Measurements from ENCODE around the gene TUBA4A.

DNA sequence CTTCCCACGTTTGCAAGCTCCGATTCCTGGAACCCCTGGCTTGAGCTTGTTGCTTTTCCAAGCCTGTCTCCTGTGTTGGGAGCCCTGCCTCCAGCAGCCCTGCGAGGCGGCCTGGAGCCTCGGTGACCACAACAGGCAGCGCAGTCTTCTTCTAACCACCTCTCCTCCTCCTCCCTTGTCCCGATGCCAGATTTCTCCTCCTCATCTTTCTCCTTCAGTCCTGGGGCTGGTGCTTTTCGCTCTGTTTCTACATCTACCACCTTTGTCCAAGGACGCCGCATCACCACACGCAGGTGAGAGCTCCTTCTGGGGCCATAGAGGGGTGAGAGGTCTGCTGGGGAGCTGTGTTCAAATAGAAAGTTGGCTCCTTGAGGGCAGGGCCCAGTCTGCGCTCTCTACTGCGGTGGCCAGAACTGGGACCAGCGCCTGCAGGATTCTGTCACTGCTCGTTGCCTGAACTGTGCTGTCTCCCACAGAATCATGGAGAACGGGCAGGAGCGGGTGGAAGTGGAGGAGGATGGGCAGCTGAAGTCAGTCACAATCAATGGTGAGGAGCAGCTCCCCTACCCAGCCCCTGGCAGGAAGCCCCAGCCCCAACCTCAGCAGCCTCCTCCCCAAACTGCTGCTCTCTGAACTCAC, 29.3 kb upstream of the TUBA4A start:
- TF ChIP-seq POLR2A (IDR thresholded peaks at IDR 0.05; ENCODE audit: low read depth, low read length) (no peak), POLR2AphosphoS5 (IDR thresholded peaks at IDR 0.05; ENCODE audit: low read depth, low read length) (no peak), TAF1 (IDR thresholded peaks at IDR 0.05; ENCODE audit: low read depth, low read length) (no peak), SPI1 (IDR thresholded peaks at IDR 0.05; ENCODE audit: low read depth, low read length) (no peak)

All from GM12891 (cell line).